Right ventricle myocardium inferior (tissue), 1 donor: ENCODE measurements around the gene OR4S2. TPM values are rescaled to one million over a fixed set of nuclear protein-coding genes. Genes with fewer than 3 reads are reported as not detected.

Source experiments
- ATAC-seq: fragments of 200-7000 bp; cut with Tn5 transposase; one replicate; pipeline ENCODE4 v1.9.1; 2020; ENCODE audit warnings: mild to moderate bottlenecking, moderate library complexity
- DNase-seq: peaks from one replicate; pipeline ENCODE4 v3.0.0; 2021; ENCODE audit errors: missing footprints
- intact Hi-C: fragments of 100-400 bp; cut with DNase I; formaldehyde crosslinking; loops from one replicate; pipeline ENCODE4 v1.11.0; 2022
- long read RNA-seq: library from polyadenylated mRNA; unstranded; transcript quantifications from one replicate; pipeline ENCODE4 v2.0.0, GENCODE V29; 2021
- total RNA-seq: library from RNA; stranded (reverse); fragmentation: NEBNext Ultra II Directional; extraction: Animal tissue kit (Norgen Biotek cat#: 25700); gene quantifications from one replicate; pipeline ENCODE4 v1.2.1, GENCODE V29; 2021
- donor health status: DM: no; HTN: yes; CAD: no; lungs with severe emphysema.

Gene OR4S2
- not detected for total RNA-seq
- long read RNA-seq, result 0 reads

DNA sequence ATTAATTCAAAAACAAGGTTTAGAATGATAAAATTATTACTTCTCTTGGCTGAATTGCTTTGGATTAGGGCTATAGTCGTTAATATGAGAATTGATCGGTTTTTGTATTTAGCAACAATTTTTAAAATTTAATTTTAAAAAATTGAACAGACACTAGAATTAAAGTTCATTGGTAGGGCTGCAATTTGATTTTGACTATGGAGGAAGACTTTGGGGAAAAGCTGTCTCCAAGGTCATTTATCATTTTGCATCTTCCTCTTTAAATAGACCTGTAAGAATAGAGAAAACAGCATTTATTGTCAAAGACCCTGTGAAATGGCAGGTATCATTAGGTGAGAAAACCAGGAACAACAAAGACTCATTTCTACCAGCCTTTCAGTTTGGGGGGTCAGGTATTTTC lies at the start of gene OR4S2:
Gene OR4S2 (plus strand): TSS at position 301 of the 400 bp plus-strand sequence. CDS start 2,577 bp downstream, outside the sequence.
- DNase-seq (no peak), ATAC-seq (no peak)
- intact Hi-C loops, result no loop called here

- no peak for DNase-seq
- intact Hi-C loops, result no loop called here
- no peak for ATAC-seq
Observed at GRCh38 chr11:55607545-55607944, 40.6 kb upstream of the OR4S2 start, which contains the start of gene OR4C11. Gene OR4C11 (minus strand): TSS chr11:55607645. CDS start chr11:55604373, 3,272 bp downstream.

- intact Hi-C loops, result no loop called here
- ATAC-seq (no peak), DNase-seq (no peak)
Observed at GRCh38 chr11:55624531-55624930, 23.6 kb upstream of the OR4S2 start.

DNA sequence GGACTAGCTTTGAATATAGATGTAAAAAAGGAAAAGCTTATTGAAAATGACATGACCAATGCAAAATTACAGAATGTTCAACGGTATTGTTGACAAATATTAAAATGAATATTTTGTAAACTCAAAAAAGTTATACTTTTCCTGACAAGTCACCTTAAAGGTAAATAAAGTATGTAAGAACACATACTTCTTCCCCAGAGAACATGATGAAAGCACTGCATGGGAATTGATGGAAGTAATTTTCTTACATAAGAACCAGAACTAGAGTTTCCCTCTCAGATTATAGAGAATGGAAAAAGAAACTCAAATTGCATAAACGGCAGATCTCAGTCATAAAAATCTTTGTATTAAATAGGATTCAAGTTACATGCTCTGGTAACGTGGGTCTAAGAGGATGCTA lies 13.3 kb upstream of the OR4S2 start, which contains the start of gene OR4P4:
Gene OR4P4 (plus strand): TSS at position 301 of the 400 bp plus-strand sequence.
- DNase-seq (no peak), ATAC-seq (no peak)
- intact Hi-C loops, result no loop called here

- DNase-seq (no peak), ATAC-seq (no peak)
- intact Hi-C loops, result no loop called here
Observed at GRCh38 chr11:55652560-55652959, 4.4 kb downstream of the OR4S2 start.

- DNase-seq, result no peak
- no peak for ATAC-seq
- intact Hi-C loops, result no loop called here
Observed at GRCh38 chr11:55655096-55655495, 7.0 kb downstream of the OR4S2 start.

- intact Hi-C loops, result no loop called here
- DNase-seq (no peak), ATAC-seq (no peak)
Observed at GRCh38 chr11:55658031-55658573, 10.0 kb downstream of the OR4S2 start.

DNA sequence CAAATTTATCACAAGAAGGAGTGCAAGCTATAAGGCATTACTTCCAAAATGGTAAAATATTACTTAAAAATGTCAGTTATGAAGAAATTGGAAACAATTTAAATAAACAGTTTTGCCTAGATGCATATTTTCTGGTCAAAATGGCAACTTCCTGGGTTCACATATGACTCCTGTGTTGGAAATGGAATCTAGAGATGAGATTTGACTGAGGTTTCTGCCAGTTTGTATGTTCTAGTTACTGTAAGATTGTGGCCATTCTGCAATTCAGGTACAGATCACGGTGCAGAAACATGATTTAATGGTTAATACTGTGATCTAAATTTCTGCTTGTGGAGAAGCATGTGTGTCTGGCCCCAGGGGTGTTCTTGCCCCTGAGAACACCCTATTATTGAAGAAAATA lies 10.5 kb downstream of the OR4S2 start:
- intact Hi-C loops, result no loop called here
- no peak for ATAC-seq
- DNase-seq, result no peak

DNA sequence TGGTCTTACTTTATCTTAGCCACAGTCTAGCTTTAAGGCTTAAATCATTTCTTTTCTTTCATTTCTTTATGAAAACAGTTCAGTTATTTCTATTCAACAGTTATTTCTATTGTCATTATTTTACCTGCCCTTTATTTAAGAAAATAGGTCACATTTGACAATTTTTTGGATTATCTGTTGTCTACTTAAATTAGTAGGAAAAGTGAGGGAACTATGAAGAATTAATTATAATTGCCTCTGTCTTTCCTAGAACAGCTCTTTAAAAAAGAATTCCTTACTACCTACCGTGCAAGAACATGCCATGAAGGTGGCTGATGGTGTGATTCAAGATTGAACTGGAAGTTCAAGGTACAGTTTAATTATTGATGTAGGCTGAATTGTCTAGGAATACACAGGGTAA lies 13.8 kb downstream of the OR4S2 start, which contains the start of gene OR4C6:
Gene OR4C6 (plus strand): TSS at position 301 of the 400 bp plus-strand sequence. CDS start 2,966 bp downstream, outside the sequence.
- intact Hi-C loops, result no loop called here
- DNase-seq (no peak), ATAC-seq (no peak)

DNA sequence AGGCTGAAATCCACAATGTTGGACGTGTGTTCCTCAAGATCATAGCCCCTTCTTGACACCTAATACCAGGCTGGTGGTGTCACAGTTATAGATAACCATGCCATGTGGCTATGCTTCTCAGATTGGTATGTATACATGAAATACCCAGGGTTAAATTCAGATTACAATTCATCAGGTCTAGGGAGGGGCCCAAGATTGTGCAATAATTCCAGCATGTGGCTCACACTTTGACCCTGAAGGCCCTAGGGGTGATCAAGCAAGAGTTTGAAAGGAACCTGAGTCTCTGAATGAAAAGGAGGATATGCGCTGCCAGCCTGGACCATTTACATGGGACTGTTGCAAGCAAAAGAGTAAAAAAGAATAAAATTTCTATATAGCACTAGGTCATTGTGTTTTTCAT lies 21.2 kb downstream of the OR4S2 start:
- no peak for ATAC-seq
- intact Hi-C loops, result no loop called here
- DNase-seq, result no peak

GRCh38 chr11:55673860-55674259 lies 25.7 kb downstream of the OR4S2 start:
- DNase-seq, result no peak
- intact Hi-C loops, result no loop called here
- ATAC-seq, result no peak

DNA sequence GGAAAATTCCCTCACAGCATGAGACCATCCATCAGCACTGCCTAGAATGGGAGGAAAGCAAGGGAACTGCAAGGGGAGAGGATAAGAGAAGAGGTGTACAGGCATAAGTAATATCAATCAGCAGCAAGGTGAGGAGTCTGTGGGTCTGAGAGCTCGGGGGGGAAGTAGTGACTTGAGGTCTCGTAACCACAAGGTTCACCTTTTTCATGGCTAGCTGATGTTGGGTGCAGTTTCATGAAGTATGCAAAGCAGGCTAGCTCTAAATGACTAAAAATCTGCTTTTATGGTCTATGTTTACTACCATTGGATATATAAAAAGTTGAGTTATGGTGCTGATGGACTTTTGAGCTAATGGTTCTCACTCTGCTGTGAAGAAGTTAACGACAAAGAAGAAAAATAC lies 49.7 kb downstream of the OR4S2 start:
- DNase-seq (no peak), ATAC-seq (no peak)
- intact Hi-C loops, result no loop called here

DNA sequence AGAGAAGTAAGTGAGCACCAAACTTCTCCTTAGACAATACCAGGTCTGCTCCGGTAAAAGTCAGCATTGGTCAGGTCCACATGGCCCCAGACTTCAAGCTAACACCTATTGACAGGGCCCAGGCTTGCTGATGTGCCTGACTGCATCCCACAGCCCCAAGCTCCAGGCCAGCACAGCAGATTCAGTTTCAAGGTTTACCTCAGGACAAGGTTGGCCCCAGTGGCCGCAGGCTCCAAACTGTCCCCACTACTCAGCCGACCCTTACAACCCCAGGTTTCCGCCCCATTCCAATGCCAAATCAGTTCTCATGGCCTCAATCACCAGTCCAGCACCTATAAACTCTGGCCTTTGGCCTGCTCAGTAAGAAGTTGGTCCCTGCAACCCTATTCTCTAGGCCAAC lies 53.3 kb downstream of the OR4S2 start:
- intact Hi-C loops, result no loop called here
- ATAC-seq (no peak), DNase-seq (no peak)

Other genes starting within 250 kb of the OR4S2 start
- gene OR4C15, start 93.9 kb upstream of the OR4S2 start, total RNA-seq, result not detected
- not detected for gene OR4C16, start 76.2 kb upstream of the OR4S2 start, total RNA-seq
- gene OR4C11, start 40.7 kb upstream of the OR4S2 start, total RNA-seq, result not detected
- not detected for gene OR4P4, start 13.2 kb upstream of the OR4S2 start, total RNA-seq
- not detected for gene OR4C6, start 13.9 kb downstream of the OR4S2 start, total RNA-seq
- gene OR5D13, start 125.1 kb downstream of the OR4S2 start, total RNA-seq, result not detected
- not detected for gene OR5D14, start 147.2 kb downstream of the OR4S2 start, total RNA-seq
- not detected for gene OR5L1, start 163.0 kb downstream of the OR4S2 start, total RNA-seq
- gene OR5D18, start 171.3 kb downstream of the OR4S2 start, total RNA-seq, result not detected
- not detected for gene OR5L2, start 178.9 kb downstream of the OR4S2 start, total RNA-seq
- gene OR5D16, start 190.4 kb downstream of the OR4S2 start, total RNA-seq, result not detected
- gene TRIM51, start 235.0 kb downstream of the OR4S2 start, total RNA-seq, result not detected